HepG2 (cell line): Measurements from ENCODE around the gene STEAP1B. TPM values are rescaled to one million over a fixed set of nuclear protein-coding genes. Genes with fewer than 3 reads are reported as not detected.

Experiments
- AHR ChIP-seq: IDR thresholded peaks from 2 replicates; pipeline ENCODE4 v1.6.1; 2018; ENCODE audit warnings: missing genetic modification reagents, missing compliant biosample characterization
- E2F1 ChIP-seq: sonication (generic); formaldehyde crosslinking; IDR thresholded peaks from 2 replicates; pipeline ENCODE4 v1.5.0; 2020; ENCODE audit warnings: missing genetic modification reagents
- ESRRA ChIP-seq: sonication (generic); formaldehyde crosslinking; IDR thresholded peaks from 2 replicates; pipeline ENCODE4 v1.5.1; 2020; ENCODE audit warnings: mild to moderate bottlenecking, low read depth, missing genetic modification reagents
- GATAD2A ChIP-seq: IDR thresholded peaks from 2 replicates; pipeline ENCODE4 v1.6.1; 2016
- NFYB ChIP-seq: sonication (generic); formaldehyde crosslinking; IDR thresholded peaks from 2 replicates; pipeline ENCODE4 v1.4.0; 2020; ENCODE audit warnings: missing genetic modification reagents
- PPARG ChIP-seq: conservative IDR thresholded peaks from 2 replicates; pipeline ENCODE4 v1.6.1; 2016; ENCODE audit warnings: missing biosample characterization, missing genetic modification reagents
- RAD21 ChIP-seq: fragments of 450-650 bp; formaldehyde crosslinking; IDR thresholded peaks from 2 replicates; pipeline ENCODE4 v1.5.0; 2020; ENCODE audit warnings: mild to moderate bottlenecking
- SOX5 ChIP-seq: IDR thresholded peaks from 2 replicates; pipeline ENCODE4 v1.6.1; 2016; ENCODE audit warnings: borderline replicate concordance
- TARDBP ChIP-seq: sonication (generic); formaldehyde crosslinking; IDR thresholded peaks from 2 replicates; pipeline ENCODE4 v1.8.0; 2022; ENCODE audit warnings: mild to moderate bottlenecking, missing genetic modification reagents
- ZGPAT ChIP-seq: IDR thresholded peaks from 2 replicates; pipeline ENCODE4 v1.6.1; 2016; ENCODE audit warnings: mild to moderate bottlenecking
- ZNF124 ChIP-seq: sonication (generic); formaldehyde crosslinking; IDR thresholded peaks from 2 replicates; pipeline ENCODE4 v1.4.0; 2020; ENCODE audit warnings: missing genetic modification reagents
- ZNF24 ChIP-seq: fragments of 450-650 bp; IDR thresholded peaks from 2 replicates; pipeline ENCODE4 v1.6.1; 2017; ENCODE audit warnings: antibody characterized with exemption, mild to moderate bottlenecking
- ZNF691 ChIP-seq: sonication (generic); formaldehyde crosslinking; IDR thresholded peaks from 2 replicates; pipeline ENCODE4 v1.4.0; 2020; ENCODE audit warnings: missing genetic modification reagents, low read depth, mild to moderate bottlenecking, borderline replicate concordance
- polyA plus RNA-seq, 8 experiments: library from polyadenylated mRNA; depleted of rRNA in 3 of 8; stranded (reverse) in 7 of 8; unstranded in 1 of 8; fragments of >200 nt; fragmentation: Illumina TruSeq in 4 of 8; extraction: Trizol in 4 of 8; gene quantifications; 2 replicates each; pipeline versions ENCODE4 v1.2.1 to v1.2.3, GENCODE V29; 2011 to 2016; ENCODE audit warnings: low read depth in 4 of 8, missing spikeins in 1 of 8, mixed read lengths in 1 of 8; ENCODE audit not compliant: insufficient read depth in 1 of 8
- total RNA-seq, 5 experiments: library from RNA; depleted of rRNA; stranded (reverse); fragments of >200 nt; fragmentation: Illumina TruSeq; extraction: Trizol; gene quantifications; 2 replicates each; pipeline ENCODE4 v1.2.3, GENCODE V29; 2016; ENCODE audit warnings: low read depth in 1 of 5
- TF ChIP-seq, protein P1 (sequence below): sonication (generic); formaldehyde crosslinking; IDR thresholded peaks from 2 replicates; pipeline ENCODE4 v1.4.0; 2020; ENCODE audit warnings: low read depth, missing genetic modification reagents
- TF ChIP-seq, protein P2 (sequence below): sonication (generic); formaldehyde crosslinking; IDR thresholded peaks from 2 replicates; pipeline ENCODE4 v1.5.0; 2020; ENCODE audit warnings: mild to moderate bottlenecking, missing genetic modification reagents, moderate library complexity
- TF ChIP-seq, protein P3 (sequence below): sonication (generic); formaldehyde crosslinking; IDR thresholded peaks from 2 replicates; pipeline ENCODE4 v1.5.1; 2020; ENCODE audit warnings: missing genetic modification reagents, mild to moderate bottlenecking, borderline replicate concordance

The STEAP1B gene
- total and polyA plus RNA-seq, 2 of the 13 experiments (the other 11 are each of a cell fraction or from before 2014, with no cell fraction given), result not detected

- TF ChIP-seq ZGPAT (CRISPR knock-in tag) (peak; percentile 21; the same call in 1 of the 2 replicates), RAD21 (peak; percentile 75), E2F1 (CRISPR knock-in tag) (no peak), ZNF691 (CRISPR knock-in tag) (0 out of 2 replicates have a peak, but pooled peaks have one; percentile 64), PPARG (0 out of 2 replicates have a peak, but pooled peaks have one; percentile 28), NFYB (CRISPR knock-in tag) (no peak), TARDBP (CRISPR knock-in tag) (0 out of 2 replicates have a peak, but pooled peaks have one; percentile 24), ZNF124 (CRISPR knock-in tag) (peak; percentile 31; the same call in 1 of the 2 replicates), GATAD2A (peak; percentile 41; the same call in 1 of the 2 replicates), ESRRA (CRISPR knock-in tag) (no peak), ZNF24 (no peak), AHR (CRISPR knock-in tag) (no peak), SOX5 (CRISPR knock-in tag) (peak; percentile 42; the same call in 1 of the 2 replicates)
- TF ChIP-seq, protein P1, sequence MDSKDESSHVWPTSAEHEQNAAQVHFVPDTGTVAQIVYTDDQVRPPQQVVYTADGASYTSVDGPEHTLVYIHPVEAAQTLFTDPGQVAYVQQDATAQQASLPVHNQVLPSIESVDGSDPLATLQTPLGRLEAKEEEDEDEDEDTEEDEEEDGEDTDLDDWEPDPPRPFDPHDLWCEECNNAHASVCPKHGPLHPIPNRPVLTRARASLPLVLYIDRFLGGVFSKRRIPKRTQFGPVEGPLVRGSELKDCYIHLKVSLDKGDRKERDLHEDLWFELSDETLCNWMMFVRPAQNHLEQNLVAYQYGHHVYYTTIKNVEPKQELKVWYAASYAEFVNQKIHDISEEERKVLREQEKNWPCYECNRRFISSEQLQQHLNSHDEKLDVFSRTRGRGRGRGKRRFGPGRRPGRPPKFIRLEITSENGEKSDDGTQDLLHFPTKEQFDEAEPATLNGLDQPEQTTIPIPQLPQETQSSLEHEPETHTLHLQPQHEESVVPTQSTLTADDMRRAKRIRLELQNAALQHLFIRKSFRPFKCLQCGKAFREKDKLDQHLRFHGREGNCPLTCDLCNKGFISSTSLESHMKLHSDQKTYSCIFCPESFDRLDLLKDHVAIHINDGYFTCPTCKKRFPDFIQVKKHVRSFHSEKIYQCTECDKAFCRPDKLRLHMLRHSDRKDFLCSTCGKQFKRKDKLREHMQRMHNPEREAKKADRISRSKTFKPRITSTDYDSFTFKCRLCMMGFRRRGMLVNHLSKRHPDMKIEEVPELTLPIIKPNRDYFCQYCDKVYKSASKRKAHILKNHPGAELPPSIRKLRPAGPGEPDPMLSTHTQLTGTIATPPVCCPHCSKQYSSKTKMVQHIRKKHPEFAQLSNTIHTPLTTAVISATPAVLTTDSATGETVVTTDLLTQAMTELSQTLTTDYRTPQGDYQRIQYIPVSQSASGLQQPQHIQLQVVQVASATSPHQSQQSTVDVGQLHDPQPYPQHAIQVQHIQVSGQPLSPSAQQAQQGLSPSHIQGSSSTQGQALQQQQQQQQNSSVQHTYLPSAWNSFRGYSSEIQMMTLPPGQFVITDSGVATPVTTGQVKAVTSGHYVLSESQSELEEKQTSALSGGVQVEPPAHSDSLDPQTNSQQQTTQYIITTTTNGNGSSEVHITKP (CRISPR knock-in tag), result peak; percentile 68
- TF ChIP-seq, protein P2, sequence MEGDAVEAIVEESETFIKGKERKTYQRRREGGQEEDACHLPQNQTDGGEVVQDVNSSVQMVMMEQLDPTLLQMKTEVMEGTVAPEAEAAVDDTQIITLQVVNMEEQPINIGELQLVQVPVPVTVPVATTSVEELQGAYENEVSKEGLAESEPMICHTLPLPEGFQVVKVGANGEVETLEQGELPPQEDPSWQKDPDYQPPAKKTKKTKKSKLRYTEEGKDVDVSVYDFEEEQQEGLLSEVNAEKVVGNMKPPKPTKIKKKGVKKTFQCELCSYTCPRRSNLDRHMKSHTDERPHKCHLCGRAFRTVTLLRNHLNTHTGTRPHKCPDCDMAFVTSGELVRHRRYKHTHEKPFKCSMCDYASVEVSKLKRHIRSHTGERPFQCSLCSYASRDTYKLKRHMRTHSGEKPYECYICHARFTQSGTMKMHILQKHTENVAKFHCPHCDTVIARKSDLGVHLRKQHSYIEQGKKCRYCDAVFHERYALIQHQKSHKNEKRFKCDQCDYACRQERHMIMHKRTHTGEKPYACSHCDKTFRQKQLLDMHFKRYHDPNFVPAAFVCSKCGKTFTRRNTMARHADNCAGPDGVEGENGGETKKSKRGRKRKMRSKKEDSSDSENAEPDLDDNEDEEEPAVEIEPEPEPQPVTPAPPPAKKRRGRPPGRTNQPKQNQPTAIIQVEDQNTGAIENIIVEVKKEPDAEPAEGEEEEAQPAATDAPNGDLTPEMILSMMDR (CRISPR knock-in tag), result peak; percentile 94
- TF ChIP-seq, protein P3, sequence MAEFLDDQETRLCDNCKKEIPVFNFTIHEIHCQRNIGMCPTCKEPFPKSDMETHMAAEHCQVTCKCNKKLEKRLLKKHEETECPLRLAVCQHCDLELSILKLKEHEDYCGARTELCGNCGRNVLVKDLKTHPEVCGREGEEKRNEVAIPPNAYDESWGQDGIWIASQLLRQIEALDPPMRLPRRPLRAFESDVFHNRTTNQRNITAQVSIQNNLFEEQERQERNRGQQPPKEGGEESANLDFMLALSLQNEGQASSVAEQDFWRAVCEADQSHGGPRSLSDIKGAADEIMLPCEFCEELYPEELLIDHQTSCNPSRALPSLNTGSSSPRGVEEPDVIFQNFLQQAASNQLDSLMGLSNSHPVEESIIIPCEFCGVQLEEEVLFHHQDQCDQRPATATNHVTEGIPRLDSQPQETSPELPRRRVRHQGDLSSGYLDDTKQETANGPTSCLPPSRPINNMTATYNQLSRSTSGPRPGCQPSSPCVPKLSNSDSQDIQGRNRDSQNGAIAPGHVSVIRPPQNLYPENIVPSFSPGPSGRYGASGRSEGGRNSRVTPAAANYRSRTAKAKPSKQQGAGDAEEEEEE, result no peak
These were observed 47.6 kb downstream of the STEAP1B start (continued) for GRCh38 chr7:22452142-22452959.
